Stimulated activated CD8-positive, alpha-beta memory T cell treated with anti-CD3 and anti-CD28 coated beads, Interleukin-15, amount 100 ng/mL, for 24 hours (primary cell): Measurements from ENCODE around the gene METRN.
"Not testable (repeated sequence)": the region's sequence is repeated elsewhere in the genome, so short reads cannot be mapped to it uniquely, and the experiment has no call there.

Experiments
- DNase-seq: peaks from one replicate; pipeline ENCODE4 v3.0.0-alpha.2; 2020; ENCODE audit warnings: low read depth

Gene METRN

DNA sequence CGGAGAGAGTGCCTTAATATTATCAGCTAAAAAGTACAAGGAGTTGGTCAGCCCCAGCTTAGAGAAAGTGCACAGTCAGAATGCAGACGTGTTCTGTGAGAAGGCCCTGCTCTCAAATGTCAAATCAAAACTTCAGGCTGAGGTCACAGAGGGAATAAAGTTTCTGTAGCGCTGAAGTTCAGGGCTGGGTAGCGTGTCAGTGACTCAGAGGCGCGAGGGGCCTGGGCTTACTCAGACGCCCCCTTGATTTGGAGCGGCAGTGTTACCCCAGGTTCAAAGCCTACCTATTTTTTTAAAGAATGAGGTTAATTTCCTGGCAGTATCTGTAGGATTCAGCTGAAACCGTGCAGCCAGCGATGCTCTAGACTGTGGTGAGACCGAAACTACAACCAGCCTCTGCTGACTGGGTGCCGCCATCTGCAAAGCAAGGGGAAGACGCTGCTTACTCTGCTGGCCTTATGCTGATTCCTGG, 21.1 kb downstream of the METRN start:
- no peak for DNase-seq

DNA sequence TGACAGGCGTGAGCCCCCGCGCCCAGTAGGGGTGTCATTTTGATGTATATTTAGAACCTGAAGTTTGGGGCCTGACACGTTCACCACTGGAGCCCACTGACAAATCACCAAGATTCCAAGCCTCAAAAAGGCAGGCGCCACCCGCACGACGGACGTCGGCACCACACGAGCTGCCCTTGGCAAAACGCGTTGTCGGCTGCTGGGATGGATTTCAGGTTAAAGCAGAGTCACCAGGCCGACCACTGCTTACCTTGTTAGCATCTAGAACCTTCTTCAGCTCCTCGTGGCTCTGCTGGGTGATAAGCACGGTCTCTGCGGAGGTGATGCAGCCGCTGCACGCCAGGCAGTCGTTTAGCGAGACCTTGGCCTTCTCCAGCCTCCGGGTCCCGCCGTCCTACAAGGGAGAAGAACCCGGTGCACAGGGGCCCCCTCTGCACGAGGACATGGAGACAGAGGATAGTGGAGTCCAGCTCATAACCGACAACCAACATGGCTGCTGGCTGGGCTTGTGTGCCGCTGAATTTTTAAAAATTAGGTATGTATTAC, 22.1 kb downstream of the METRN start:
- DNase-seq: no peak

GRCh38 chr16:739560-740458, 24.9 kb downstream of the METRN start:
- DNase-seq: no peak

DNA sequence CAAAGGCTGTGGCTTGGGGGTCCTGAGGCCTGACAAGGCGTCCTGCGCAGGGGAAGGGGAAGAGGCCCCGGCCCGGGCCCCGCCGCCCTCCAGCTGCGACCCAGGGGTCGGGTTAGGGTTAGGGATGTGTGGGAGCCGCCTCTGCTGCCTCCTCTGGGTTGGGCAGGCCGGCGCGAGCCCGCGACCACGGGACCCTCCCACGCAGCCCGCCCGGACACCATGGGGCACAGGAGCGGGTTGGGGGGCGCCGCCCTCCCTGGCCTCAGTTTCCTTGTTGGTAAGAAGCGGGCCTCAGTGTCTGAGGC, 25.5 kb downstream of the METRN start:
- DNase-seq: no peak

- DNase-seq: peak; percentile 97
Observed at GRCh38 chr16:740764-741505, 26.0 kb downstream of the METRN start, which contains the start of gene CIAO3. Gene CIAO3, minus strand, starts transcription at chr16:740997. Its CDS starts 12 bp downstream, at chr16:740985.

DNA sequence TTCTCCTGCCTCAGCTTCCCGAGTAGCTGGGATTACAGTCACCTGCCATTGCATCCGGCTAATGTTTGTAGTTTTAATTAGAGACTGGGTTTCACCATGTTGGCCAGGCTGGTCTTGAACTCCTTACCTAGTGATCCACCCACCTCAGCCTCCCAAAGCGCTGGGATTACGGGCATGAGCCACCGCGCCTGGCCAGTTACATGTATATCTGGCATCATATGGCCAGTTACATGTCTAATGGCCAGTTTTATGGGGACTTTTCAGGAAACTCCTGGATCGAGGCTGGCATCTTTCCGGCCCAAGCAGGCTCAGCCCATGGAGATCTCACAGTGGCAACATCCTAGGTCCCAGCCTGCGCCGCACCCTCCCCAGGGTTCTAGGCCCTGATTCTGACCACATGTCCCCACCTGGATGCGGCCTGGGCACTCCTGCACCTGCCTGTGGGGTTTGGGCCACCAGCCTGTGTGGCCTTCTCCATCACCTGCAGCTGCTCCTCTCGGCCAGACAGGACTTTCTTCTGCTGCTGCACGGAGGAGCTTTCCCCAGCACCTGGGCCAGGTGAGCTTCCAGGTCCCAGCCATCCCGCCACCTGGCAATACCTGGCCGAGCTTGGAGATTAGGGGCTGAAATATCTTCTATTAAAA, 27.2 kb downstream of the METRN start:
- DNase-seq: no peak

DNA sequence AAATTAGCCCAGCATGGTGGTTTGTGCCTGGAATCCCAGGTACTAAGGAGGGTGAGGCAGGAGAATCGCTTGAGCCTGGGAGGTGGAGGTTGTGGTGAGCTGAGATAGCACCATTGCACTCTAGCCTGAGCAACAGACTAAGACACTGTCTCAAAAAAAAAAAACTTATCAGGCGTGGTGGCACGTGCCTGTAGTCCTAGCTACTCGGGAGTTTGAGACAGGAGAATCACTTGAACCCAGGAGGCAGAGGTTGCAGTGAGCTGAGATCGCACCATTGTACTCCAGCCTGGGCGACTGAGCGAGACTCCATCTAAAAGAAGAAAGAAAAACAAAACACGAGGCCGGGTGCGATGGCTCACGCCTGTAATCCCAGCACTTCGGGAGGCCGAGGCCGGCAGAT, 28.0 kb downstream of the METRN start:
- not testable (repeated sequence) for DNase-seq

DNA sequence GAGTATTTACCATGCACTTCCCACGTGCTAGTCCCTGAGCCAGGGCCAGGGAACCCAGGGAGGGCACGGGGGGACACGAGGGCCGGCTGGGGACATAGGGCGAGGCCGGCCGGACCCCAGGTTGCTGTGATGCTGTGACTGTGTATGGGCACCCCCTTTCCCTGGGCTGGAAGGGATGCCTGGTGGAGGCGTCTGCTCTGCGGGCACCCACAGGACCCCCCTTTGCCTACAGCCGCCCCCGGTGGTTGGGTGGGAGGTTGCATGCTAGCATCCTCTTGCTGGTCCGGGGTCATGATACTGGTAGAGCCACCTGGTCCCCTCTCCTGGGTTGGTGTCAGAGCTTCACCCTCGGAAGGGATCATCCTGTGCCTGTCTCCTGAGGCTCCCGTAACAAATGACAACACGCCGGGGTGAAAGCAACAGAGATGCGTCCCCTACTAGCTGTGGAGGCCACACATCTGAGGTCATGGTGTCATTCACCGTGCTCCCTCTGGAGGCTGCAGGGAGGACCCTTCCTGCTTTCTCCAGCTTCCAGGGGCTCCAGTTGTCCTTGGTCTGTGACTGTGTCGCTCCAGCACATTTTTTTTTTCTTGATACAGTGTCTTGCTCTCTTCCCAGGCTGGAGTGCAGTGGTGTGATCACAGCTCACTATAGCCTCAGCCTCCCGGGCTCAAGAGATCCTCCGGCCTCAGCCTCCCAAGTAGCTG, 29.0 kb downstream of the METRN start:
- DNase-seq: no peak

- no peak for DNase-seq
Observed at GRCh38 chr16:745739-746138, 30.8 kb downstream of the METRN start.

DNA sequence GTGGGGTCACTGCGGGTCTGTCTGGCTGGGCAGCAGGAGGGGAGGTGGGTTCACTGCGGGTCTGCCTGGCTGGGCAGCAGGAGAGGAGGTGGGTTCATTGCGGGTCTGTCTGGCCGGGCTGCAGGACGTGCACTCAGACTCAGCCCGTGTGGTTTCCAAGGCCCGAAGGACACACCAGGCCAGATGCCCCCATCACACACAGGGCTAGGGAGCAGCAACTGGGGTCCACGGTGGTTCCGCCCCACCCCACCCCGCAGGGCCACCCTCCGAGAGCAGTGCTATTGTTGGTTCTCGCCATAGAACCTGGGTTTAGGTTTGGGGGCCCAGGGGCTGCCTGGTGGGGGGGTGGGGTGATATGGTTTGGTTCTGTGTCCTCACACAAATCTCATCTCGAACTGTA, 31.7 kb downstream of the METRN start:
- no peak for DNase-seq

GRCh38 chr16:747978-748746, 33.2 kb downstream of the METRN start:
- DNase-seq: no peak

GRCh38 chr16:749010-749409, 34.1 kb downstream of the METRN start:
- no peak for DNase-seq

GRCh38 chr16:750485-750884, 35.6 kb downstream of the METRN start:
- DNase-seq: no peak

GRCh38 chr16:751152-752006, 36.5 kb downstream of the METRN start:
- DNase-seq: no peak

GRCh38 chr16:752007-752312, 37.0 kb downstream of the METRN start:
- DNase-seq: no peak

DNA sequence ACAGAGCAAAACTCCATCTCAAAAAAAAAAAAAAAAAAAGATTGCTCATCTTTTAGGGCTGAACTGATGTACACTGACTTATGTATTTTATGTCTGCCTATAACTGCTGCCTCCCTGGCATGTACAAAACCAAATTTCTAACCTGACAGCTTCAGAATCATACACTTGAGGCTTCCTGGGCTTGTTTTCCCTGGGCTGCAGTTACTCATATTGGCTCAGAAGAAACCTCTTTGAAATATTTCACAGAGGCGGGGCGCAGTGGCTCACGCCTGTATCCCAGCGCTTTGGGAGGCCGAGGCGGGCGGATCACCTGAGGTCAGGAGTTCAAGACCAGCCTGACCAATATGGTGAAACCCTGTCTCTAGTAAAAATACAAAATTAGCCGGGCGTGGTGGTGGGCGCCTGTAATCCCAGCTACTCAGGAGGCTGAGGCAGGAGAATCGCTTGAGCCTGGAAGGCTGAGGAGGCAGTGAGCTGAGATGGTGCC, 39.2 kb downstream of the METRN start:
- not testable (repeated sequence) for DNase-seq

DNA sequence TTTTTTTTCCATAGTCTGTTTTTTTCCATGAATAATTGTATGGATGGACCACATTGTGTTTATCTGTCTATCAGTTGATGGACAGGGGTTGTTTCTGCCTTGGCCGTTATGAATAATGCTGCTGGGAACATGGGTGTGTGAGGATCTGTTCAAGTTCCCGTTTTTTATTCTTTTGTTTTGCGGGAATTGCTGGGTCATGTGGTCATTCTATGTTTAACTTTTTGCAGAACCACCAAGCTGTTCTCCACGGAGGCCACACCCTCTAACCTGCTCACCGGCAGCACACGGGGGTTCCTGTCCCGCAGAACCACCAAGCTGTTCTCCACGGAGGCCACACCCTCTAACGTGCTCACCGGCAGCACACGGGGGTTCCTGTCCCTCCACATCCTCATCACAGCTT, 39.7 kb downstream of the METRN start:
- DNase-seq: no peak

DNA sequence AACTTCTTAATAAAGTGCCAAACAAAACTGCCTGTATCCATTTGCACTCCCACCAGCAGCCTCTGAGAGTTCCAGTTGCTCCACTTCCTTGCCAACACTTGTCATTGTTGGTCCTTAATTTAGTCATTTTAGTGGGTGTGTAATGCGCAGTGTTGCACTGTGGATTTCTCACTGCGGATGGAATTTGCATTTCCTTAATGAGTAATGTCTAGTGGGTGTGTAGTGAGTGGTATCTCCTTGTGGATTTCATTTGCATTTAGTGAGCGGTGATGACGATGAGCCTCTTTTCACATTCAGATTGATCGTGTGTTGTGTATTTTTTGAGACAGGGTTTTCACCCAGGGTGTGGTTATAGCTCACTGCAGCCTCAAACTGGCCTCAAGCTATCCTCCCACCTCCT, 41.5 kb downstream of the METRN start:
- no peak for DNase-seq

DNA sequence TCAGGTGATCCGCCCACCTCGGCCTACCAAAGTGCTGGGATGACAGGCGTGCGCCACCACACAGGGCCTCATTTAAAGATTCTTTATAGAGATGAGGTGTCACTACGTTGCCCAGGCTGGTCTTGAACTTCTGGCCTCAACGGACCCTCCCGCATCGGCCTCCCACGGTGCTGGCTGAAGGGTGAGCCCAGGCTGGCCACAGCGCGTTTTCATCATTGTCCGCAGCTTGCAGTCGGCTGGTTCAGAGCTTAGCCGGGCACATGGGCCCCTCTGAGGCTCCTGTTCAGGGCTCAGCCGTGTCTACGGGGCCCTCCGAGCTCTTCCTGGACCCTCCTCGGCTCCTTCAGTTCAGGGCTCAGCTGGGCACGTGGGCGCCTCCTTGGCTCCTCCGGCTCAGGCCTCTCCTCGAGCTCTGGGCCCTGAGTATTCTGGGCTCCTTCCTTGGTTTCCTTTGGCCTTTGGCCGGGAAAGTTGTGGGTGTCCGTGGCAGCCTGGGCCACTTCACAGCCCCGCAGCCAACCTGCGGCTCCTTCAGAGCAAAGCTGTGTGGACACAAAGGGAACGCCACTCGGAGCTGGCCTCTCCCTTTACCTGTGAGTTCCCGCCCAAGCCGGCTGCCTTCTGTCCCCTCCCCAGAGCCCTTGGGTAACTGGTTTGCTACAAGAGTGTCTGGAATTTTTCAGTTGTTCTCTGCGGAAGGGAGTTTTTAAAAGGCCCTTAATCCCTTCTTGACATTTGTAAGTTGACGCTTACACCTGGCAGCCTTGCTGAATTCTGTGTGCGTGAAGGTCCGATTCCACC, 44.4 kb downstream of the METRN start:
- DNase-seq: no peak
